Measurements from ENCODE around the gene PKD1.
A peak's percentile ranks its signal among the peaks of the same experiment; 100 is the strongest.

The PKD1 gene

GRCh38 chr16:2135770-2136490 lies at the start of gene PKD1:
Gene PKD1 (minus strand): TSS chr16:2135898. CDS start chr16:2135689, 209 bp downstream.
- DNase-seq (ENCODE audit: low read depth, low spot score): peak; percentile 96

GRCh38 chr16:2184962-2185361 lies 49.3 kb upstream of the PKD1 start:
- no peak for DNase-seq (ENCODE audit: low read depth, low spot score)

GRCh38 chr16:2184346-2184745 lies 48.6 kb upstream of the PKD1 start:
- no peak for DNase-seq (ENCODE audit: low read depth, low spot score)

GRCh38 chr16:2183671-2184070 lies 48.0 kb upstream of the PKD1 start:
- DNase-seq (ENCODE audit: low read depth, low spot score): no peak

GRCh38 chr16:2181952-2182351 lies 46.3 kb upstream of the PKD1 start:
- DNase-seq (ENCODE audit: low read depth, low spot score): no peak

GRCh38 chr16:2180962-2181923 lies 45.5 kb upstream of the PKD1 start:
- DNase-seq (ENCODE audit: low read depth, low spot score): no peak

- no peak for DNase-seq (ENCODE audit: low read depth, low spot score)
These were observed 44.8 kb upstream of the PKD1 start for GRCh38 chr16:2180461-2180860.

GRCh38 chr16:2179576-2179975 lies 43.9 kb upstream of the PKD1 start:
- DNase-seq (ENCODE audit: low read depth, low spot score): no peak

GRCh38 chr16:2179107-2179501 lies 43.4 kb upstream of the PKD1 start:
- no peak for DNase-seq (ENCODE audit: low read depth, low spot score)

GRCh38 chr16:2178321-2179106 lies 42.8 kb upstream of the PKD1 start:
- DNase-seq (ENCODE audit: low read depth, low spot score): no peak

GRCh38 chr16:2177561-2177960 lies 41.9 kb upstream of the PKD1 start:
- no peak for DNase-seq (ENCODE audit: low read depth, low spot score)

GRCh38 chr16:2177101-2177500 lies 41.4 kb upstream of the PKD1 start:
- DNase-seq (ENCODE audit: low read depth, low spot score): no peak

GRCh38 chr16:2176047-2176446 lies 40.3 kb upstream of the PKD1 start:
- DNase-seq (ENCODE audit: low read depth, low spot score): no peak

GRCh38 chr16:2175454-2175853 lies 39.8 kb upstream of the PKD1 start:
- DNase-seq (ENCODE audit: low read depth, low spot score): no peak

GRCh38 chr16:2174396-2175131 lies 38.9 kb upstream of the PKD1 start:
- DNase-seq (ENCODE audit: low read depth, low spot score): no peak

GRCh38 chr16:2173916-2174315 lies 38.2 kb upstream of the PKD1 start:
- DNase-seq (ENCODE audit: low read depth, low spot score): no peak

- DNase-seq (ENCODE audit: low read depth, low spot score): no peak
These were observed 37.7 kb upstream of the PKD1 start for GRCh38 chr16:2173366-2173765.

GRCh38 chr16:2172688-2173335 lies 37.1 kb upstream of the PKD1 start:
- DNase-seq (ENCODE audit: low read depth, low spot score): no peak

- no peak for DNase-seq (ENCODE audit: low read depth, low spot score)
These were observed 36.0 kb upstream of the PKD1 start for GRCh38 chr16:2171601-2172178.

Measured in activated naive CD8-positive, alpha-beta T cell treated with anti-CD3 and anti-CD28 coated beads, Interleukin-2, amount 50 U/mL, for 16 hours (primary cell).